H1 (cell line): ENCODE data around the gene MAFF. TPM values are rescaled to one million over a fixed set of nuclear protein-coding genes. Genes with fewer than 3 reads are reported as not detected.
"Not testable (repeated sequence)": the region's sequence is repeated elsewhere in the genome, so short reads cannot be mapped to it uniquely, and the experiment has no call there.

Source experiments
- CTCF ChIA-PET: fragments of 300-600 bp; sonication (Branson Sonifier 250); formaldehyde crosslinking; loops from one replicate; lab custom pipeline; 2021; ENCODE audit not compliant: partially characterized antibody; lab: Charles Lee
- POLR2A ChIA-PET: fragments of 300-600 bp; sonication (Branson Sonifier 250); formaldehyde crosslinking; loops from one replicate; lab custom pipeline; 2021; ENCODE audit warnings: inconsistent platforms; ENCODE audit not compliant: partially characterized antibody; lab: Charles Lee
- DNase-seq, 2 experiments: peaks; one replicate each; pipeline versions ENCODE4 v3.0.0 to v3.0.0-alpha.2; 2010 to 2022; ENCODE audit warnings: low spot score in 2 of 2, low read depth in 1 of 2, mixed read lengths in 1 of 2
- FAIRE-seq: peaks from 2 replicates; lab custom pipeline; 2011; peaks lifted over from hg19 to GRCh38; lab: Jason Lieb, UNC
- H2AFZ ChIP-seq: 2 replicates; pipeline ENCODE4 v1.8.1; 2012; ENCODE audit warnings: low read length, inconsistent platforms
- H2AK5ac ChIP-seq: 2 replicates; pipeline ENCODE4 v1.6.1; 2013; ENCODE audit warnings: low read depth, low read length
- H2BK120ac ChIP-seq: replicated peaks from 2 replicates; pipeline ENCODE3; 2013; ENCODE audit warnings: low read depth, low read length, inconsistent platforms
- H2BK12ac ChIP-seq: 2 replicates; pipeline ENCODE4 v1.6.1; 2013; ENCODE audit warnings: low read depth, low read length
- H2BK15ac ChIP-seq: 2 replicates; pipeline ENCODE4 v1.6.1; 2013; ENCODE audit warnings: low read length
- H2BK20ac ChIP-seq: 2 replicates; pipeline ENCODE4 v1.6.1; 2013; ENCODE audit warnings: low read length
- H2BK5ac ChIP-seq: 2 replicates; pipeline ENCODE4 v1.6.1; 2013; ENCODE audit warnings: low read depth, low read length
- H3K14ac ChIP-seq: 2 replicates; pipeline ENCODE4 v1.6.1; 2013; ENCODE audit warnings: inconsistent platforms; ENCODE audit not compliant: insufficient read length
- H3K18ac ChIP-seq: 2 replicates; pipeline ENCODE4 v1.6.1; 2013; ENCODE audit warnings: low read length; ENCODE audit errors: extremely low read depth
- H3K23ac ChIP-seq: 2 replicates; pipeline ENCODE4 v1.6.1; 2013; ENCODE audit warnings: inconsistent platforms; ENCODE audit not compliant: insufficient read length
- H3K23me2 ChIP-seq: 2 replicates; pipeline ENCODE4 v1.6.1; 2013; ENCODE audit warnings: low read depth, low read length
- H3K27ac ChIP-seq: 2 replicates; pipeline ENCODE4 v1.6.1; 2011; ENCODE audit warnings: low read depth, low read length, inconsistent platforms
- H3K27me3 ChIP-seq, 4 experiments: replicated peaks in 1 of 4; 1 replicate in 1 of 4; 2 replicates in 3 of 4; pipeline versions ENCODE4 v1.6.1 to v1.8.1; 2011 to 2013; ENCODE audit warnings: low read length in 3 of 4, mild to moderate bottlenecking in 3 of 4, inconsistent platforms in 2 of 4, mixed read lengths in 2 of 4, moderate library complexity in 1 of 4; ENCODE audit not compliant: control insufficient read depth in 3 of 4, insufficient read depth in 3 of 4; ENCODE audit errors: extremely low read depth in 1 of 4
- H3K36me3 ChIP-seq, 4 experiments: 2 replicates each; pipeline versions ENCODE4 v1.6.1 to v1.8.1; 2011 to 2013; ENCODE audit warnings: mild to moderate bottlenecking in 4 of 4, low read length in 3 of 4, moderate library complexity in 2 of 4, control low read depth in 1 of 4, inconsistent platforms in 1 of 4; ENCODE audit not compliant: insufficient read depth in 4 of 4, control insufficient read depth in 2 of 4
- H3K4ac ChIP-seq: replicated peaks from 2 replicates; pipeline ENCODE3; 2013; ENCODE audit warnings: low read length, low read depth, mixed read lengths, inconsistent platforms; ENCODE audit not compliant: insufficient read length
- H3K4me1 ChIP-seq, 4 experiments: replicated peaks in 1 of 4; 1 replicate in 1 of 4; 2 replicates in 3 of 4; pipeline versions ENCODE4 v1.6.1 to v1.8.1; 2011 to 2013; ENCODE audit warnings: low read length in 3 of 4, inconsistent platforms in 2 of 4, mixed read lengths in 1 of 4; ENCODE audit not compliant: insufficient read depth in 4 of 4, control insufficient read depth in 3 of 4
- H3K4me2 ChIP-seq, 2 experiments: 2 replicates each; pipeline versions ENCODE4 v1.6.1 to v1.8.1; 2011 to 2013; ENCODE audit warnings: low read depth in 2 of 2, low read length in 2 of 2, control low read depth in 1 of 2, inconsistent platforms in 1 of 2, mild to moderate bottlenecking in 1 of 2; ENCODE audit not compliant: insufficient read depth in 1 of 2
- H3K4me3 ChIP-seq, 4 experiments: fragments of 200-600, 300-600 bp in 1 of 4; sonication (generic), shearing (Covaris generic), sonication (Bioruptor Twin) in 1 of 4; 2 replicates each; pipeline versions ENCODE4 v1.5.1 to v1.8.1; 2011 to 2016; ENCODE audit warnings: low read length in 4 of 4, low read depth in 3 of 4, control low read depth in 2 of 4, inconsistent platforms in 2 of 4, mild to moderate bottlenecking in 2 of 4, mixed read lengths in 1 of 4, moderate library complexity in 1 of 4; ENCODE audit not compliant: insufficient read depth in 2 of 4; ENCODE audit errors: extremely low read depth in 1 of 4
- H3K56ac ChIP-seq: replicated peaks from 2 replicates; pipeline ENCODE3; 2013; ENCODE audit warnings: low read depth, mild to moderate bottlenecking, mixed read lengths, low read length, inconsistent platforms; ENCODE audit not compliant: insufficient read length
- H3K79me1 ChIP-seq: 2 replicates; pipeline ENCODE4 v1.6.1; 2013; ENCODE audit warnings: low read depth, low read length, control low read depth
- H3K79me2 ChIP-seq, 2 experiments: 2 replicates each; pipeline versions ENCODE4 v1.6.1 to v1.8.1; 2012 to 2013; ENCODE audit warnings: low read length in 2 of 2, mild to moderate bottlenecking in 2 of 2, inconsistent platforms in 1 of 2; ENCODE audit not compliant: insufficient read depth in 2 of 2, control insufficient read depth in 1 of 2
- H3K9ac ChIP-seq, 4 experiments: replicated peaks in 1 of 4; 1 replicate in 1 of 4; 2 replicates in 3 of 4; pipeline versions ENCODE4 v1.6.1 to v1.8.1; 2011 to 2013; ENCODE audit warnings: low read depth in 3 of 4, low read length in 3 of 4, control low read depth in 2 of 4, mild to moderate bottlenecking in 2 of 4, moderate library complexity in 2 of 4, inconsistent platforms in 1 of 4; ENCODE audit errors: extremely low read depth in 1 of 4
- H3K9me3 ChIP-seq, 2 experiments: 2 replicates each; pipeline versions ENCODE4 v1.6.1 to v1.8.1; 2012 to 2013; ENCODE audit warnings: mild to moderate bottlenecking in 2 of 2, moderate library complexity in 2 of 2, control low read depth in 1 of 2, inconsistent platforms in 1 of 2, low read depth in 1 of 2, low read length in 1 of 2, mixed read lengths in 1 of 2; ENCODE audit not compliant: insufficient read depth in 2 of 2
- H4K20me1 ChIP-seq, 2 experiments: replicated peaks in 1 of 2; 2 replicates each; pipeline versions ENCODE3 to v1.8.1; 2011 to 2013; ENCODE audit warnings: inconsistent platforms in 2 of 2, low read length in 2 of 2, mild to moderate bottlenecking in 1 of 2; ENCODE audit not compliant: insufficient read depth in 2 of 2, control insufficient read depth in 1 of 2
- H4K5ac ChIP-seq: 2 replicates; pipeline ENCODE4 v1.6.1; 2013; ENCODE audit warnings: low read length, low read depth, mixed read lengths, inconsistent platforms; ENCODE audit not compliant: insufficient read length
- H4K8ac ChIP-seq: 2 replicates; pipeline ENCODE4 v1.8.0; 2013; ENCODE audit warnings: mild to moderate bottlenecking, moderate library complexity, low read length, inconsistent platforms; ENCODE audit not compliant: insufficient read depth; ENCODE audit errors: extremely low read depth
- H4K91ac ChIP-seq: replicated peaks from 2 replicates; pipeline ENCODE3; 2013; ENCODE audit warnings: low read length, mixed read lengths, inconsistent platforms; ENCODE audit not compliant: insufficient read length
- WGBS, 2 experiments: shearing (Covaris generic) in 1 of 2; methylation state at CpG; one replicate each; pipeline versions ENCODE4 v1.1.6 to v1.1.7; 2013 to 2015; ENCODE audit warnings: low lambda C conversion rate in 2 of 2, mixed read lengths in 2 of 2, inconsistent platforms in 1 of 2, low coverage in 1 of 2, missing lambda C conversion rate in 1 of 2; ENCODE audit not compliant: insufficient replicate concordance in 2 of 2, insufficient coverage in 1 of 2, insufficient read length in 1 of 2; ENCODE audit errors: extremely low coverage in 1 of 2, missing lambda C conversion rate in 1 of 2; 5-methylcytosine and 5-hydroxymethylcytosine counted together
- polyA plus RNA-seq, 7 experiments: library from polyadenylated mRNA; depleted of rRNA in 3 of 7; stranded (reverse) in 5 of 7; unstranded in 2 of 7; fragments of >200 nt in 5 of 7; fragments of 200-250 nt in 2 of 7; gene quantifications; 1 replicate in 5 of 7; 2 replicates in 1 of 7; 4 replicates in 1 of 7; pipeline versions ENCODE4 v1.2.1 to v1.2.3, GENCODE V29; 2011 to 2013; ENCODE audit warnings: missing spikeins in 2 of 7, mixed read lengths in 2 of 7
- total RNA-seq: library from RNA; stranded (reverse); fragmentation: NEBNext Ultra II Directional; extraction: Animal tissue kit (Norgen Biotek cat#: 25700); gene quantifications from 2 replicates; pipeline ENCODE4 v1.2.1, GENCODE V29; 2021

Gene MAFF
- total and polyA plus RNA-seq, 2 of the 8 experiments (the other 6 are each of a cell fraction or from before 2014, with no cell fraction given): 1.5 to 6.3 TPM

DNA sequence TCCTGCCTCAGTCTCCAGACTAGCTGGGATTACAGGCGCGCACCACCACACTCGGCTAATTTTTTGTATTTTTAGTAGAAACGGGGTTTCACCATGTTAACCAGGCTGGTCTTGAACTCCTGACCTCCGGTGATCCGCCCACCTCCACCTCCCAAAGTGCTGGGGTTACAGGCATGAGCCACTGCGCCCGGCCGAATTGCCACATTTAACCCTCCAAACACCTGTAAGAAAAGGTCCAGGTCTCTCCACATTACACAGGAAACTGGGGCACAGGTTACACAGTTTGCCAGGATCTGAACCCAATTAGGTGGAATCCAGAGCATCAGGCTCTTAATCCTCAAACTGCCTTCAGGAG, 24.2 kb upstream of the MAFF start:
- H2BK120ac ChIP-seq, H4K20me1 ChIP-seq, FAIRE-seq, H4K8ac ChIP-seq, H3K23me2 ChIP-seq, H2AFZ ChIP-seq, H3K56ac ChIP-seq, H3K79me2 ChIP-seq, H3K4me3 ChIP-seq, H3K23ac ChIP-seq, H3K4ac ChIP-seq, H3K36me3 ChIP-seq, H3K27me3 ChIP-seq, H2BK5ac ChIP-seq, H3K27ac ChIP-seq, H3K79me1 ChIP-seq, H3K9me3 ChIP-seq, H3K9ac ChIP-seq, DNase-seq, H4K91ac ChIP-seq, H3K14ac ChIP-seq, H3K18ac ChIP-seq, H2BK15ac ChIP-seq: not testable (repeated sequence)
- Histone ChIP-seq H3K4me2 (peak overlapping the region in 1 of 2 experiments; percentile 18; a peak in 1 of 4 replicates), H4K5ac (peak overlapping the region; percentile 11), H3K4me1 (peaks cover 0 to 16% (median 10%) of the 10 kb centered on the region in 4 experiments; a peak in 6 of 7 replicates), H2BK20ac (peak overlapping the region; percentile 9; the same call in 1 of the 2 replicates), H2AK5ac (0 out of 2 replicates have a peak overlapping the region, but pooled peaks have one; percentile 11), H2BK12ac (0 out of 2 replicates have a peak overlapping the region, but pooled peaks have one; percentile 2)
- ChIA-PET POLR2A (interaction anchor here (1.2 to 2.0 kb wide), 4 partner anchors 11 to 107 kb away, joined by 3 to 7 read pairs (median 4); no protein-coding TSS in a partner anchor), CTCF (interaction anchor here (0.6 to 2.2 kb wide), 10 partner anchors 13 to 177 kb away, joined by 3 to 5 read pairs (median 4); partner anchors contain the start of gene PICK1)
- 89% methylated on average over 8 of the region's 9 CpGs; no CpG with 5 or more reads in 1 of the 2 experiments for WGBS, 2 experiments
